Measurements from ENCODE around the gene FAM110D.

FAM110D gene

GRCh38 chr1:26130695-26131094, 28.2 kb upstream of the FAM110D start:
- DNase-seq, result no peak

GRCh38 chr1:26132128-26132833, 26.6 kb upstream of the FAM110D start:
- DNase-seq, result peak; percentile 15 to 50

- no peak for DNase-seq
Measured at GRCh38 chr1:26132834-26133167, 26.1 kb upstream of the FAM110D start.

- DNase-seq, result no peak
Measured at GRCh38 chr1:26134466-26134865, 24.4 kb upstream of the FAM110D start.

- DNase-seq, result no peak
Measured at GRCh38 chr1:26138974-26139558, 19.8 kb upstream of the FAM110D start.

GRCh38 chr1:26142159-26142558, 16.7 kb upstream of the FAM110D start:
- DNase-seq, result no peak

GRCh38 chr1:26145041-26145959, 13.6 kb upstream of the FAM110D start:
- DNase-seq, result peak; percentile 85 to 96

GRCh38 chr1:26145960-26146294, 13.0 kb upstream of the FAM110D start:
- DNase-seq, result no peak

GRCh38 chr1:26148887-26149286, 10.0 kb upstream of the FAM110D start:
- no peak for DNase-seq

- no peak for DNase-seq
Measured at GRCh38 chr1:26153966-26154532, 4.8 kb upstream of the FAM110D start.

GRCh38 chr1:26154750-26155149, 4.1 kb upstream of the FAM110D start:
- DNase-seq, result no peak

GRCh38 chr1:26155370-26156284, 3.3 kb upstream of the FAM110D start:
- no peak for DNase-seq

GRCh38 chr1:26156285-26157038, 2.4 kb upstream of the FAM110D start:
- no peak for DNase-seq

GRCh38 chr1:26158271-26158907, 490 bp upstream of the FAM110D start:
- no peak for DNase-seq

- DNase-seq, result no peak
Measured at GRCh38 chr1:26159743-26160039, 812 bp downstream of the FAM110D start.

GRCh38 chr1:26160527-26161414, 1.9 kb downstream of the FAM110D start:
- no peak for DNase-seq

GRCh38 chr1:26161415-26162219, 2.7 kb downstream of the FAM110D start:
- DNase-seq, result peak; percentile 11 to 73

GRCh38 chr1:26162220-26162709, 3.4 kb downstream of the FAM110D start:
- DNase-seq, result no peak

- no peak for DNase-seq
Measured at GRCh38 chr1:26163684-26164035, 4.8 kb downstream of the FAM110D start.

All from NCI-H526 (cell line).